NCI-H2227 (cell line): ENCODE measurements around the gene TCTN2.

Source experiments
- DNase-seq: peaks from one replicate; lab custom pipeline; 2025; ENCODE audit not compliant: unreplicated experiment; lab: John Stamatoyannopoulos, UW

Gene TCTN2

DNA sequence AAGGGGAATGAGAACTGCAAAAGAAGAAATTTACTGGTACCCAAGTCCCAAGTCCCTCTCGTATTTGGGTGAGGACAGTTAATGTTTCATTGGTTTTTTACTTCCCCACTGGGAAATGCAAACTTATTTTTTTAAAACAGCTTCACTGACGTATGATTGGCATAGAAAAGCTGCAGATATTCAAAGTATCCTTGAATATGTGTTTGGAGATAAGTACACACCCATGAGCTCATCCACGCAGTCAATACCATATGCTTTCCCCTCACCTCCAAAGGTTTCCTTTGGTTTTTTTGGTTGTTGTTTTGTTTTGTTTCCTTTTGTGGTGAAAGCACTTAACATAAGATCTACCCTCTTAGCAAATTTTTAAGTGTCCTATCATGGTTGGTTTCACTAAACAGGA is 13.1 kb downstream of the TCTN2 start:
- DNase-seq = no peak

DNA sequence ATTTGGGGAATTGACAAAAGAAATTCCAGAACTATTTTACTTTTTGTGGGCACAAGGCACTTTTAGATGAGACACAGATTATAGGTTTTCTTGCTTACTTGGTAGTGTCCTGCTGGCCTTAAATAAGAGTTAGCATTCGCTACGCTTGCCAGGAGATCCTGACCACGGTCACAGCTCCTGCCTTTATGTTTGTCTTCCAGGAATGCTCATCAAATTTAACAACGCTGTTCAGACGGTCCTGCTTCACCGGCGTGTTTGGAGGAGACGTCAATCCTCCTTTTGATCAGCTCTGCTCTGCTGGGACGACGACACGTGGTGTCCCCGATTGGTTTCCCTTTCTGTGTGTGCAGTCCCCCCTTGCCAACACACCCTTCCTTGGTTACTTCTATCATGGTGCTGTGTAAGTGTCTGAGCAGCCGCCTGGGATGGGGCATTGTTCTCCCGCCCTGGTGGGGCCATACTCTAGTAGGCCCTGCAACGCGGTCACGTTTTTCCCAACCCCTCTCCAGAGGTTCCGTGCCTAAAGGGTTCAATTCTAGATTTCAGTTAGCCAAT is 15.8 kb downstream of the TCTN2 start:
- DNase-seq = no peak

DNA sequence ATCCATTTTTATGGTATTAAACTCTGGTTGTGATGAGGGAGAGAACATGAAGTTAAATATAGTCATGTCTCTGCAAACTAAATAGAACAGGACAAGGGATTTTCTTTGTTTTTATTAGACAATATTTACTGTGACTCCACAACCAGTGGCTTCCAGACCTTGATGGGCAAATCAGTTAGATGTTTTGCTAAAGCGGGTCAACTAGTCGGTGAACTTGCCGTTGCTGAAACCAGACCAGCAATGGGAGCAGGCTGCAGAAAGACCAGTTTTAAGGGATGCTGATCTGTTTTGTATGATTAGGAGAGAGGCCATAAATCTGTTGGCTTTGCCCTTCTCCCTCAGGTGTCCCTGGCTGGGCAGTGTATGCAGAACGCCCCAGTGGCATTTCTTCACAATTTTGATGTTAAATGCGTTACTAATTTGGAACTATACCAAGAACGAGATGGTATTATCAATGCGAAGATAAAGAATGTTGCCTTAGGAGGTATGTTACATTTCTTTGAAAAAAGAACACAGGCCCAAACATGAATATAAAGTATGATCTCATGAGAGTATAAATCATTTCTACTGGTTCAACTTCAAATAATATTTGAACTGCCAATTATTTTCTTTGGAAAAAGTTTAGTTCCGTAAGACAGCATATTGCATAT is 19.4 kb downstream of the TCTN2 start:
- no peak for DNase-seq

DNA sequence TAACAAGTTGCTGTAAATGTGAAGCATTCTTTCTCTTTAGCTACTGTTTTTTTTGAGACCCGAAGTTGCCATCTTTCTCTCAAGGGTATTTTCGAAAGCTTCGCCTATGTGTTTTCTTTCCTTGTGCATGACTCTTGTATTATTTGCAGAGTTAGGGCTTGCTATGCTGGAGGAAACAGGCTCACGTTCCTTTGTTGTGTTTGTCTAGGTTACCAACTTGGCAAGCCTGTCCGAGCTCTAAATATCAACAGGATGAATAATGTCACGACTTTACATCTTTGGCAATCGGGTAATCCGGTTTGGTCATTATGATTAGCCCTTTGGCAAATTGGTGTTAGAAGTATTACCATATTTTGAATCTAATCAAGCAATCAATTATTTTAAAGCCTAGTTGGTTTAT is 25.3 kb downstream of the TCTN2 start:
- DNase-seq = no peak

DNA sequence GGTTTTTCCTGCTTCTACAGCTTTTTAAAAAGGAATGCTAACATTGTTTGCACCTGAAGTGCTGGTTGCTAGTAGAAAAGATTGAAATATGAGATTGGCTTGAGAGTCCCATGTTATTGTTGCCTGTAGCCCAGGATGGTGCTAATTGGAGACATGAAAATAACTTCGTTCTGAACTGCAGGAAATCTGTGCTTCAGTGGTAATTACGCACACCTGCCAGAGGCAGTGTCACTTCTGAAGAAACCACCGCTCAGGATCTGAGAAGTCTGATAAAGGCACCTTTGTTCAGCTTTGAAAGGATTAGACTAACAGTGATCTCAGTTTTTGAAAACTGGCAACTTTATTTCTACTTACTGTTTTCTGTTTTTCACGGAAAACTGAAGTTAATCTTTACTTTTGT is 25.7 kb downstream of the TCTN2 start:
- DNase-seq = peak; percentile 26

DNA sequence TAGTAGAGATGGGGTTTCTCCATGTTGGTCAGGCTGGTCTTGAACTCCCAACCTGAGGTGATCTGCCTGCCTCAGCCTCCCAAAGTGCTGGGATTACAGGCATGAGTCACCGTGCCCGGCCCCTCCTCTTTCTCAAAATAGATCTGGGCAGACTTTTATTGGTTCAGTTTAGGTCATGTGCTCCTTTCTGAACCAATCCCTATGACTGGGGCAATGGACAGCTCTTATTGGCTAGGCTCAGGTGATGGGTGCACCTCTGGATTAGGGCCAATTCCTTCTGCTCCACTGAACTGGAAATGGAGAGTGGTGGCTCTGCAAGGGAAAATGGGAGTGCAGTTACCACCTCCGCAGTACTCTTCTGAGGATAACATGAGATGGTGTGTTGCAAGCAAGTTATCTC is 35.0 kb downstream of the TCTN2 start:
- no peak for DNase-seq

DNA sequence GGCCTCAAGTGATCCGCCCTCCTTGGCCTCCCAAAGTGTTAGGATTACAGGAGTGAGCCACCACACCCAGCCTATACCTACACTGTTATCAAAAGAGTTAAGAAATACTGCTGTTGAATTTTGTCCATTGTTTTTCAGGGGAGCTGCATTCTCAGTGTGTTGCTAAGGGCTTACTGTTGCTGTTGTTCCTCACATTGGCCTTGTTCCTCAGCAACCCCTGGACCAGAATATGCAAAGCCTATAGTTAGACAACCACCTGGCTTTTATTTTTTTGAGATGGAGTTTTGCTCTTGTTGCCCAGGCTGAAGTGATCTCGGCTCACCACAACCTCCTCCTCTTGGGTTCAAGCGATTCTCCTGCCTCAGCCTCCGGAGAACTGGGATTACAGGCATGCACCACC is 36.6 kb downstream of the TCTN2 start:
- no peak for DNase-seq

DNA sequence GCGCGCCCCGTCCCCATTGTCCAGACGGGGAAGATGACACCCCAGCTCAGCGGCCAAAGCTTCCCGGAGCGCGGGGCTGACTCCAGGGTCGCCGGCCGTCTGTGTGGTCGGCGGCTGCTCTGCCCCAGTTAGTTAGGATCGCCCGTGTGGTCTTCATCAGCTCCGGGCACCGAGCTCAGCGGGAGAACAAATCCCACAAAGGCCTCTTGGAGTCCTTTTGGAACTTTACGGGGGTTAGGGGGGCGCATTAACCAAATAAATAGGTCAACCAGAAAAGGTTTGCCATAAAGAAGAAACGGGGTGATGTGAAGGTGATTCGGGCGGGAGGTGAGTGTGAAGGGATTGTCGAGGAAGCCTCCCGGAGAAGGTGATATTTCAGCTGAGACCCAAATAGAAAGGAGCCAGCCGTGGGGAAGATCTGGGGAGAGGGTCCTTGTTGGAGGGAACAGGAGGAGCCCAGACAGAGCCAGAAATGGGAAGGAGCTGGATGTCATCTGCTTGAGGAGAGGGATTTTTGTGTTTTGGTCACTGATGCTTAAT is 41.9 kb downstream of the TCTN2 start:
- peak; percentile 32 for DNase-seq

DNA sequence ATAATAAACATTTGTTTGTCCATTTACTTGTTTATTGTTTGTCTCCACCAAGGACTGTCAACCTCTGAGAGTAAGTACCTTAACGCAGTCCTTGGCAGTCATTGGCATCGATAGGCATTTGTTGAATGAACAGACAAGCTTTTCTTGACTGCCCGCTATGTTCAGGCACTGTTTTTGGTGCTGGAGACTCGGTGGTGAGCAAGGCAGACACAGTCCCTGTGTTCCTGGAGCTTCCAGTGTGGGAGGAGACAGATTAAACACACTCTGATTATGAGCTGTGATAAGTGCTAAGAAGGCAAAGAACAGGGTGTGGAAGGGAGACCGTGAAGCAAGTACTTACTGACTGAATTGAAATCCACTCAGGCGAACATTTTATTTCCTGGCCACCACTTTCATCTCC is 42.5 kb downstream of the TCTN2 start:
- DNase-seq = peak; percentile 33

DNA sequence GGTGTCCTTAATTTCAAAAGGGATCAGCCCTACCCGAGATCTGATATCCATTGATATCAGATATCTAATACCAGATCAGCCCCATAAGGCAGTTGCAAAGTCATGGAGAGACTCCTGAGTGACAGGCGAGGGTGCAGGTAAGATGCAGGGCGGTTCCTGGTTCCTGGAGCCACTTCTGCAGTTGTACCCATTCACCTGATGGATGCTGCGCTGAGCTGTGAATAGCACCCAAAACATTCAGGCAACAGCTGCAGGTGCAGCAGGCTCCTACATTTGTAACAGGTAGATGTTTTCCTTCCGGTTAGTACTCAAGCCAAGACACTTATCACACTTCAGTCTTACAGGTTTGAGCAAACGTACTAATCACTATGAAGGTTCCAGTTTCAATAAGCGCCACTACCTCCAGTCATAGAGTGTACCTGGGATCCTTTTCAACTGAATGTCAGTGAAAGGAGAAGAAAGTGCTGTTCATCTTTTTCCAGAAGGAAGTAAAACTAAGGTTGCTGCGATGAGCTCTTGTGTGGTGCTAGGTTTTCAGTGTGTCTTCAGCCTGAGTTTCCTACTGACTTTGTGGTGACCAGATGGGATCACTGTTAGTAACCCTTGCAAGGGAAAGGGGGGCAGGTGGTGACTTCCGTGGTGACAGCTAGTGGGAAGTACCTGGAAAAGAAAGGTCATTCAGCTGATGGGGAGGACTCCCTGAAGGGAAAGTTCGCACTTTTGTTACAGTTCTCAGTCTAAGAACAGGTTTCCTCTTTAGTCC is 43.1 kb downstream of the TCTN2 start:
- no peak for DNase-seq

DNA sequence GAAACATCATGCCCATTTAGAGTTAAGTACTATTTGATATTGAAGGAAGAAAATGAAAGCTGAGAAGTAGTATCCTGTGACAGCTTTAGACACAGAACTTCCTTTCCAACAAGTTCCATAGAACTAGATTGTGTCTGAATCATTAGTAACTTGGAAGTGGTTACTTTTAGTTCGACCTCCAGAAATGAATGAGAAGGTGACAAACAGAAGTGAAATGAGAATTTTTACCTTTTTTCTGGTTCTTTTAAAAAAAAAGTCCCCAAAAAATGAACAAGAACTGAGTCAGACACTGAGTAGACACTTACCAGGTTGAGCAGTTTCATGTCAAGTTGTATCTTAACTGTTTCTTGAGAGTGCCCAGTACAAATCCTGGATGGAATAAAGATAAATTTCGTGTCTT is 44.3 kb downstream of the TCTN2 start:
- DNase-seq = no peak

DNA sequence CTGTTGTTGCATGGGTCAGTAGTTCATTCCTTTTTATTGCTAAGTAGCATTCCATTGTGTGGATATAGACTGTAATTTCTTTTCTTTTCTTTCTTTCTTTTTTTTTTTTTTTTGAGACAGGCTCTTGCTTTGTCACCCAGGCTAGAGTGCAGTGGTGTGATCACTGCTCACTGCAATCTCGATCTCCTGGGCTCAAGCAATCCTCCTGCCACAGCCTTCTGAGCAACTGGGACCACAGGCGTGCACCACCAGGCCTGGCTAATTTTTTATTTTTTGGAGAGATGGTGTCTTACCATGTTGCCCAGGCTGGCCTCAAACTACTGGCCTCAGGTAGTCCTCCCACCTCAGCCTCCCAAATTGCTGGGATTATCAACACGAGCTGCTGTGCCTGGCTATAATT is 46.4 kb downstream of the TCTN2 start:
- DNase-seq = no peak

DNA sequence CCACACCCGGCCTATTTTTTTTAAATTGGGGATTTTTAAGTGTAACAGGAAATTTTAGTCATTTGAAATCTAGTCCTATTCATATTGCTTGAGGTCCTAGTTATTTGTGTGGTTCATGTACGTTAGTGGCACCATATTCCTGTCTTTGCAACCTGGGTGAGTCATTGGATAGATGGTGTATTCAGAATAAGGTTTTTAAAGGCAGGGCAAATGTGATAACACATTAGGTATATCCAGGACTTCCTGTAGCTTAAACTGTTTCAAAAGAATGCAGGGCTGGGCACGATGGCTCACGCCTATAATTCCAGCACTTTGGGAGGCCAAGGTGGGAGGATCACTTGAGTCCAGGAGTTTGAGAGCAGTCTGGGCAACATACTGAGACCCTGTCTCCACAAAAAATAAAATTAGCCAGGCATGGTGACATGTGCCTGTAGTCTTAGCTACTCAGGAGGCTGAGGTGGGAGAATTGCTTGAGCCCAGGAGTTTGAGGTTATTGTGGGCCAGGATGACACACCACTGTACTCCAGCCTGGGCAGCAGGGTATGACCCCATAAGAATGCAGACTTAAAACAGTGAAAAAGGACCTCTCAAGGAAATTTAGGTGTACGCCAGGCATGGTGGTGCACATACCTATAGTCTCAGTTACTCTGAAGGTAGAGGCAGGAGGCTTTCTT is 49.4 kb downstream of the TCTN2 start:
- DNase-seq = no peak

DNA sequence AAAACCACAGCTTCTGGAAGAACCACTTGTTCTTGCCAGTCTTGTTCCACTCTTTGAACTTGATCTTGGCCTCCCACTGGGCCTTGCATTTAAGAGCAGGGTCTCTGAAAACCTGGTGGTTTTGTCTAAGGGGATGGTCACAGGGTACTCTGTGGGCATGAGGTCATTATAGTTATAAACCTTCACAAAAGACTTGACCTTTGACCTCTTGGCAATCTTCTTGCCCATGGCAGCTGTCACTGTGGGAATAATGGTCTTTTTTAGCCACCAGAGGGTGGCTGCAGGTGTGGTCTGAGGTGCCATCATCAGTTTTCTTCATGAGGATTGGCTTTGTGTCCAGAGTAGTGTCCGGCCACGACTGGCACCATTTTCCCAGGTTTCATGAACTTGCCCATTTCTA is 50.3 kb downstream of the TCTN2 start:
- no peak for DNase-seq

DNA sequence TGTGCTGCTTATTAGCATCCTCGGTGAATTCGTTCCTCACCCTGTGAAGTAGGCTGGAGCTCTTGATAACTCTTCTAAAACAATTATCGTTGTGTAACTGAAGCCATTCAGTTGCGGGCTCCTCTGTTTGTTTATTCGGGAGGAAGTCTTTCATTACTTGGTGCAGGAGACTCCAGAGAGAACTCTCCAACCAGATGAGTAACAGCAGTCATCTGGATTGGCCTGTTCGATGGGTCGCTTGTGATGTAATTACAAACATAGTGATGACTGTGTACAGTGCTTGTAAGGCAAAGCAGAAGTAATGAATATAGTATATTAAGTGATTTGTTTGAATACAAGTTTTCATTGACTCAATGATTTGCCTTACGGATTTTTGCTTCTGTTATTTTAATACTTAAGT is 52.1 kb downstream of the TCTN2 start:
- no peak for DNase-seq

DNA sequence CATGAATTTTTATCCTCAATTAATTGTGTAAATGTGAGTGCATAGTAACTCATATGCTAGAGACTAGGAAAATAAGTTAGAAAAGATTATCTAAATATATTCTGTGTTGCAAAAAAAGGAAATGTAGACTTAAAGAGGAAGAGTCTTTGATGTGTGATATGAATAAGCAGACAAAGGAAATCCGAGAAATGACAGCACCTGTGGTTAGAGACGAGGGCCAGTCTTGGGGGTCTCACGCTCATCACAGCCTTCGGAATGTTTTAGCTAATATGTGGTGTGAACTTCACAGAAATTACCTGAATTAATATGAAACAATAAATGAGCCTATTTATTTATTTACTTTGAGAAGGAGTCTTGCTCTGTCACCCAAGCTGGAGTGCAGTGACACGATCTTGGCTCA is 52.9 kb downstream of the TCTN2 start:
- no peak for DNase-seq

DNA sequence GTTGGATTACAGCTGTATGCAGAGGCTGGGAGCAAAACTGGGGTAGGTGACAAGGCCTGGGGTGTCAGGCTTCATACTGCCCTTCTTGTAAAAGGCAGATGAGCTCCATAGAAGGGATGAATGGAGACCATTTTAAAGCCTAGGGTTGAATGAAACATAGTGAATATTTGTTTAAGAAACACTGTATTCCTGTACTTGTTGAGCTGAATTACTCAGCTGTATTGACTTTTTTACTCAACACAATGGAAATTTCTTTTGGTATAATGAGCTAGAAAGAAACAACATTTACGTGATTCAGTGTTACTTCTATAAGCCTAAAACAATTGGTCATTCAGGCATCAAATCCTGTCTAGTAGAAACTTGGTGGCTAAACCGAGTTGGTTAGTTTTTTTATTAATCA is 55.3 kb downstream of the TCTN2 start:
- no peak for DNase-seq

DNA sequence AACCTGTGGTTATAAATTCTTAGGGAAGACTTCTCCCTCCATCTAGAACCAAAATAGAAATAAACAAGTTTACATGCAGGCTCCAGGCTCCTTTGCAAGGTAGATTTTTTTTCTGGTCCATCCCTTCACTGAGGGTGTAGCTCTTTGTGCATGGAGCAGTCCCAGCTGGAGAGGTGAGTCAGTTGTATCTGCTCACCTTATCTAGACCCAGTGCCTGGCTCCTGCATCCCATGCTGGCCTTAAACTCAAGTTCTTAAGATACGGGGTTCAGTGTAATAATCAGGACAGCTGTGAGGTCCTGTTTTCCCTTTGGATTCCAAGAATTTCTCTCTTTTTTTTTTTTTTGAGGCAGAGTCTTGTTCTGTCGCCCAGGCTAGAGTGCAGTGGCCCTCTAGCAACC is 56.0 kb downstream of the TCTN2 start:
- no peak for DNase-seq

DNA sequence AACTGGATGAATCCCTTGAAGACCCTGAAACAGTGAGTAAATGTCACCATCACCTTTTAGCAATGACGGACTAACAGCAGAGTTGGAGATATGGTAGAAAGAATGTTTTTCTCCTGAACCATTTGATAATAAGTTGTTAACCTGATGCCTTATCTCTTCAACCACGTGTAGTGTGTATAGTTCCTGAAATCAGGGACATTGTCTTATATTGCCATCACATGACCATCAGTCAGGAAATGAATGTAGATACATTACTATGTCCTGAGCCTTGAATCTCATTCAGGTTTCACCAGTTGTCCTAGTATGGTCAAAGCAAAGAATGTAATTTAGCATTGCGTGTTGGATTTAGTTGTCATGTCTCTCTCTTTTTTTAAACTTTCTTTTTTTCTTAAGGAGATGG is 57.0 kb downstream of the TCTN2 start:
- DNase-seq = no peak

DNA sequence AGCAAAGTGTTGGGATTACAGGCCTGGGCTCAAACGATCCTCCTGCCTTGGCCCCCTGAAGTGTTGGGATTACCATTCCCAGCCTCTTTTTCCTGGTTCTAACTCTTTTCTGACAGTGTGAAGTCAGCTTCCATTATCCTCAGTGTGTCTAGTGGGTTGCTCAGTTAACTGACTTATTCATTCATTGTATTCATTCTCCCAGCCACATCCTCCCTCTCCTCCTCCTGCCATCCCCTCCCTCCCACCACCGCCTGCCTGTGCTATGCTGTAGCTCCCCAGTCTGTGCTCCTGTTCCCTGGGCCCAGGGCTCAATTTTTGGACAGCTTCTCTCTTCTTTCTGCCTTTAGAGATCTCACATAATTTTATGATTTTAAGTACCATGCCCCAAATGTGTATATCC is 60.7 kb downstream of the TCTN2 start:
- no peak for DNase-seq

DNA sequence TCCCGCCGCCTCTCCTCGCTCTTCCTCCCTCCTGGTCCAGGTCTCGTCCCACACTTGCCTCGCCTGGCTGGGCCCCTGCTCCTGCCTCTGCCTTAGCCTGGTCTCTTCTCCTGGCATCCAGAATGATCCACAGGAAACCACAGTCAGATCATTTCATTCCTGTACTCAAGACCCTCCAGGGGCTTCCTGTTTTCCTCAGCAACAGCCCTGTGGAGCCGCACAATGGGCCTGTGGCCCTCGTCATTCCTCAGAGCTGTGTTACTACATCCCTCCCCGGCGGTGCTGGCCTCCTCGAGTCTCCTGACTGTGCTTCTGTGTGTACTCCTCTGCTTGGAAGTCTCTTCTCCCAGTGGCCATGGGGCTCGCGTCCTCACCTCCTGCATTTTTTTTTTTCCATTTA is 61.3 kb downstream of the TCTN2 start:
- DNase-seq = no peak

DNA sequence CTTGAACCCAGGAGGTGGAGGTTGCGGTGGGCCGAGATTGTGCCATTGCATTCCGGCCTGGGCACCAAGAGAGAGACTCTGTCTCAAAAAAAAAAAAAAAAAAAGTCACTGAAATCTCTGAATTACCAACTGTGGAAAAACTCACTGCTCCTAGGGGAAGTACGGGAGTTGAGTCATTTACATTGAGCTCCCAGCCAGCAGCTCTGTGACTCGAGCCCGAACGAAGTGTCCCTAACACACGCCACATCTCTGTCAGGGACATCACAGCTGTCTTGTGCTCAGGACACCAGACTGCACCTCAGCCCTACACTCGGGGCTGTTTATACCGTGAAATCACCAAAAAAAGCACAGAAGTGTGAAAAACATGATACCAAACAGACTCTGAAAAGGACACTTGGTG is 62.3 kb downstream of the TCTN2 start:
- DNase-seq = no peak
